Esophagus muscularis mucosa (tissue), 4 donors: ENCODE results near the gene MSN. TPM values are rescaled to one million over a fixed set of nuclear protein-coding genes. Genes with fewer than 3 reads are reported as not detected.
"Not testable (repeated sequence)": the region's sequence is repeated elsewhere in the genome, so short reads cannot be mapped to it uniquely, and the experiment has no call there.

Experiments
- DNase-seq: peaks from one replicate; pipeline ENCODE4 v3.0.0-alpha.2; 2017; ENCODE audit errors: extremely low spot score
- H3K27ac ChIP-seq, 4 donors: fragments of 200-600 bp; sonication (generic); replicated peaks in 1 of 4; 1 replicate in 3 of 4; 2 replicates in 1 of 4; pipeline ENCODE4 v1.5.1; 2016 to 2019; ENCODE audit warnings: mild to moderate bottlenecking in 1 of 4
- H3K27me3 ChIP-seq, 4 donors: fragments of 200-600 bp; sonication (generic); one replicate each; pipeline versions ENCODE4 v1.5.1 to v1.6.0; 2016 to 2019
- H3K36me3 ChIP-seq, 4 donors: fragments of 200-600 bp; sonication (generic); one replicate each; pipeline ENCODE4 v1.5.1; 2016 to 2019
- H3K4me1 ChIP-seq, 4 donors: fragments of 200-600 bp; sonication (generic); one replicate each; pipeline ENCODE4 v1.5.1; 2016 to 2019
- H3K4me3 ChIP-seq, 4 donors: fragments of 200-600 bp; sonication (generic); 1 replicate in 2 of 4; 2 replicates in 2 of 4; pipeline ENCODE4 v1.5.1; 2016 to 2019; ENCODE audit warnings: mild to moderate bottlenecking in 4 of 4, moderate library complexity in 1 of 4
- H3K9me3 ChIP-seq, 4 donors: fragments of 200-600 bp; sonication (generic); 1 replicate in 3 of 4; 2 replicates in 1 of 4; pipeline ENCODE4 v1.5.1; 2016 to 2019
- CTCF ChIP-seq, 3 experiments: fragments of 200-600 bp in 2 of 3; fragments of 450-650 bp in 1 of 3; sonication (generic) in 2 of 3; IDR thresholded peaks; one replicate each; pipeline ENCODE4 v1.5.1; 2017 to 2019; ENCODE audit warnings: antibody characterized with exemption in 3 of 3, mild to moderate bottlenecking in 2 of 3, moderate library complexity in 1 of 3
- EP300 ChIP-seq: sonication (generic); formaldehyde crosslinking; IDR thresholded peaks from one replicate; pipeline ENCODE4 v1.6.1; 2017; ENCODE audit warnings: antibody characterized with exemption
- POLR2A ChIP-seq: fragments of 450-650 bp; IDR thresholded peaks from one replicate; pipeline ENCODE4 v1.6.1; 2017; ENCODE audit warnings: antibody characterized with exemption, moderate library complexity, mild to moderate bottlenecking, low read depth
- POLR2AphosphoS5 ChIP-seq, 2 donors: sonication (generic); formaldehyde crosslinking; IDR thresholded peaks; one replicate each; pipeline ENCODE4 v1.6.1; 2017; ENCODE audit warnings: antibody characterized with exemption in 2 of 2
- whole genome bisulfite sequencing: methylation state at CpG from one replicate; pipeline ENCODE4 v1.1.5; 2018; 5-methylcytosine and 5-hydroxymethylcytosine counted together
- intact Hi-C: fragments of 100-400 bp; cut with DNase I; formaldehyde crosslinking; loops from one replicate; pipeline ENCODE4 v1.15.1; 2023
- total RNA-seq, 4 donors: library from RNA; depleted of rRNA; stranded (reverse); fragments of >200 nt; gene quantifications; one replicate each; pipeline versions ENCODE4 v1.1.0 to v1.2.1, GENCODE V29; 2016

MSN gene
- 100 to 1,000 TPM; 206 to 311 (median 290) TPM for total RNA-seq

DNA sequence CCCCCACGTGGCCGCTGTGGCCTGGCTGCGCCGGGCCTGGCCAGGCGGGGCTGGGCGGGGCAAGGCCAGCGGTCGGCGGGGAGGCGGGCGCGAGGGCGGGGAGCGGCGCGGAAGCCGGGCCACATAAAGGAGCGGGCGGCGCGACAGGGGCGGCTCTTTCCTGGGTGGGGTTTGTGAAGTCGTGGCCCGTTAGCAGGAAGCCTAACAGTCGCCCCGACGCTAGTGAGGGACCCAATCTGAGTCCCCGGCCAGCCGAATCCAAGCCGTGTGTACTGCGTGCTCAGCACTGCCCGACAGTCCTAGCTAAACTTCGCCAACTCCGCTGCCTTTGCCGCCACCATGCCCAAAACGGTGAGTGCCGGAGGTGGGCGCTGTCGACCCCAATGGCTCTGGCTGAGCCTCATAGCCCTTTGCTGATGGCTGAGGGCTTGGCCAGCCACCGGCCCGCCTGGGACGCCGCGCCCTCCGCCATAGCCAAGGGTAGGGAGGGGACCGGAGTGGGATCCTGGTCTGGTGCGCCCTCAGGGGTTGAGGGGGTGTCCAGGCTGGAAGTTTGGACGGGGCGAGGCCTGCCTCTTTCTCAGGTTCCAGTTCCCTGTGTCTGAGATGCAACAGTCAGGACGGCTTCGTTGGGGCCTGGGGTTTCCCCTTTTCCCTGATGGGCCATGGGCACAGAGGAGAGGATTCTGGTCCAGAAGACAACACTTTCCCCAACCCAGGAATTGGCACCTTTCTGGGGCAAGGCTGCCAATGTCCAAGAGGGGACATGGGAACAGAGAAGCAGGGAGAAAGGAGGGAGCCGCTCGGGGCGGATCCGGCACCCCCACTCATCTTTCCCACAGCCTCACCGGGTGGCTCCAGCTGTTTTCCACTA is at the start of gene MSN:
MSN (plus strand) TSS at position 152 of the 874 bp plus-strand sequence; CDS start at position 340, 188 bp downstream.
- 39% methylated on average over 9 of the region's 56 CpGs for WGBS
- Histone ChIP-seq H3K9me3 (peaks cover 0 to 3% (median 0%) of the 10 kb centered on the region in 4 donors), H3K4me3 (peak within 1 kb of the TSS; percentile 72 to 74 (median 73)), H3K36me3 (no peaks in the 10 kb centered on the region), H3K27ac (peak within 1 kb of the TSS; percentile 95 to 96 (median 95)), H3K4me1 (peaks cover 29 to 41% (median 33%) of the 10 kb centered on the region in 4 donors), H3K27me3 (no peaks in the 10 kb centered on the region)
- TF ChIP-seq POLR2A (peak; percentile 55), EP300 (no peak), POLR2AphosphoS5 (IDR thresholded peaks at IDR 0.05) (peak; percentile 35 to 82)
- no peak for DNase-seq
- intact Hi-C loops: loop anchor here (2.0 kb wide), 1 partner anchor 73 kb away; no protein-coding TSS in a partner anchor

- H3K27ac ChIP-seq, H3K4me1 ChIP-seq, intact Hi-C loops, H3K4me3 ChIP-seq, DNase-seq, H3K36me3 ChIP-seq, H3K27me3 ChIP-seq: not testable (repeated sequence)
- peaks cover 0 to 11% (median 0%) of the 10 kb centered on the region in 4 donors for H3K9me3 ChIP-seq
- 75% methylated on average over 33 of the region's 33 CpGs for WGBS
These were observed 47.3 kb upstream of the MSN start for GRCh38 chrX:65620096-65620705.

DNA sequence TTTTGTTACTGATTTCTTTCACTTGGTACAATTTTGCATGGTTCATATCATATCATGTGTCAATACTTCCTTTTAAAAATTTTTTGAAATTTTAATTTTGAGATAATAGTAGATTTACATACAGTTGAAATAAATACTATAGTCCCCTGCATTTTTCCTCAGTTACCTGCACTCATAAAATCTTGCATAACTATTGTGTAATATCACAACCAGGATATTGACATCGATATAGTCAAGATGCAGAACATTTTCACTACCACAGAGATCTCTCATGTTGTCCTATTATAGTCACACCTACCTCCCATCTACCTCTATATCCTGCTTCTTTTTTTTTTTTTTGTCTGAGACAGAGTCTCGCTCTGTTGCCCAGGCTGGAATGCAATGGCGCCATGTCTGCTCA is 36.7 kb upstream of the MSN start:
- intact Hi-C loops: no loop called here
- 86% methylated on average over 3 of the region's 3 CpGs for WGBS
- TF ChIP-seq EP300 (no peak), CTCF (IDR thresholded peaks at IDR 0.05) (no peak), POLR2AphosphoS5 (IDR thresholded peaks at IDR 0.05) (no peak), POLR2A (no peak)

GRCh38 chrX:65633826-65634225 is 33.6 kb upstream of the MSN start:
- intact Hi-C loops: no loop called here
- DNase-seq: no peak
- Histone ChIP-seq H3K27ac (no peak overlapping the region), H3K4me1 (peaks cover 14 to 18% (median 18%) of the 10 kb centered on the region in 4 donors), H3K27me3 (no peaks in the 10 kb centered on the region), H3K9me3 (no peaks in the 10 kb centered on the region), H3K36me3 (no peaks in the 10 kb centered on the region), H3K4me3 (no peak overlapping the region)
- TF ChIP-seq POLR2AphosphoS5 (IDR thresholded peaks at IDR 0.05) (no peak), CTCF (IDR thresholded peaks at IDR 0.05) (no peak), EP300 (no peak), POLR2A (no peak)
- WGBS: 74% methylated on average over 1 of the region's 1 CpG

More for the DNA sequence above, 36.7 kb upstream of the MSN start:
- no peaks in the 10 kb centered on the region for H3K9me3 ChIP-seq
- H3K4me1 ChIP-seq: peaks cover 8 to 13% (median 11%) of the 10 kb centered on the region in 4 donors
- no peaks in the 10 kb centered on the region for H3K27me3 ChIP-seq
- no peaks in the 10 kb centered on the region for H3K36me3 ChIP-seq
- H3K4me3 ChIP-seq: no peak overlapping the region
- H3K27ac ChIP-seq: no peak overlapping the region
- no peak for DNase-seq

- Histone ChIP-seq H3K4me1 (peaks cover 14 to 18% (median 18%) of the 10 kb centered on the region in 4 donors), H3K27ac (peak overlapping the region; percentile 62 to 76 (median 66)), H3K9me3 (no peaks in the 10 kb centered on the region), H3K27me3 (no peaks in the 10 kb centered on the region), H3K4me3 (no peak overlapping the region), H3K36me3 (no peaks in the 10 kb centered on the region)
- intact Hi-C loops: no loop called here
- WGBS: 72% methylated on average over 4 of the region's 4 CpGs
- no peak for DNase-seq
- TF ChIP-seq POLR2A (no peak), CTCF (IDR thresholded peaks at IDR 0.05) (no peak), POLR2AphosphoS5 (IDR thresholded peaks at IDR 0.05) (no peak), EP300 (no peak)
These were observed 32.7 kb upstream of the MSN start for GRCh38 chrX:65634732-65635131.
